CD14-positive monocyte (primary cell): ENCODE measurements around the gene SPNS3. TPM values are rescaled to one million over a fixed set of nuclear protein-coding genes. Genes with fewer than 3 reads are reported as not detected.

Source experiments
- DNase-seq, 3 donors: peaks; one replicate each; pipeline ENCODE4 v3.0.0-alpha.2; 2011 to 2022
- H2AFZ ChIP-seq: 2 replicates; pipeline ENCODE4 v1.6.0; 2012; ENCODE audit warnings: mild to moderate bottlenecking, low read depth, low read length, inconsistent platforms; ENCODE audit not compliant: insufficient read depth, poor library complexity, severe bottlenecking
- H3K27ac ChIP-seq, 2 donors: 1 replicate in 1 of 2; 2 replicates in 1 of 2; pipeline ENCODE4 v1.5.1; 2012 to 2013; ENCODE audit warnings: low read length in 2 of 2, control low read depth in 1 of 2, inconsistent platforms in 1 of 2, low read depth in 1 of 2, mild to moderate bottlenecking in 1 of 2
- H3K27me3 ChIP-seq, 2 donors: one replicate each; pipeline versions ENCODE4 v1.6.0 to v1.6.1; 2011 to 2013; ENCODE audit warnings: low read length in 2 of 2; ENCODE audit not compliant: control insufficient read depth in 2 of 2, insufficient read depth in 2 of 2
- H3K36me3 ChIP-seq, 2 donors: replicated peaks in 1 of 2; 1 replicate in 1 of 2; 2 replicates in 1 of 2; pipeline versions ENCODE4 v1.5.1 to v1.6.1; 2012 to 2013; ENCODE audit warnings: low read length in 2 of 2, control low read depth in 1 of 2, inconsistent platforms in 1 of 2, mild to moderate bottlenecking in 1 of 2; ENCODE audit not compliant: insufficient read depth in 2 of 2, control insufficient read depth in 1 of 2
- H3K4me1 ChIP-seq, 2 donors: 1 replicate in 1 of 2; 2 replicates in 1 of 2; pipeline versions ENCODE4 v1.5.1 to v1.6.1; 2012 to 2013; ENCODE audit warnings: low read length in 2 of 2, control low read depth in 1 of 2, inconsistent platforms in 1 of 2, mild to moderate bottlenecking in 1 of 2, moderate library complexity in 1 of 2; ENCODE audit not compliant: insufficient read depth in 2 of 2, control insufficient read depth in 1 of 2
- H3K4me2 ChIP-seq: replicated peaks from 2 replicates; pipeline ENCODE3; 2012; ENCODE audit warnings: low read length, moderate library complexity, mild to moderate bottlenecking; ENCODE audit not compliant: poor library complexity, severe bottlenecking; ENCODE audit errors: extremely low read depth
- H3K4me3 ChIP-seq, 3 experiments: fragments of 200-600 bp in 1 of 3; sonication (generic) in 1 of 3; replicated peaks in 1 of 3; 1 replicate in 2 of 3; 2 replicates in 1 of 3; pipeline ENCODE4 v1.5.1; 2011 to 2013; ENCODE audit warnings: low read length in 3 of 3, mild to moderate bottlenecking in 3 of 3, control low read depth in 2 of 3, low read depth in 2 of 3, inconsistent platforms in 1 of 3, moderate library complexity in 1 of 3
- H3K79me2 ChIP-seq: 2 replicates; pipeline ENCODE4 v1.6.0; 2012; ENCODE audit warnings: mild to moderate bottlenecking, control low read depth, inconsistent platforms, low read length, moderate library complexity; ENCODE audit not compliant: insufficient read depth
- H3K9ac ChIP-seq: 2 replicates; pipeline ENCODE4 v1.6.0; 2017; ENCODE audit warnings: low read length, mild to moderate bottlenecking; ENCODE audit not compliant: insufficient read depth, poor library complexity, severe bottlenecking
- H3K9me3 ChIP-seq, 2 donors: replicated peaks in 1 of 2; 1 replicate in 1 of 2; 2 replicates in 1 of 2; pipeline versions ENCODE4 v1.5.1 to v1.6.1; 2012 to 2013; ENCODE audit warnings: low read length in 2 of 2, control low read depth in 1 of 2; ENCODE audit not compliant: control insufficient read depth in 1 of 2, insufficient read depth in 1 of 2
- H4K20me1 ChIP-seq: 2 replicates; pipeline ENCODE4 v1.6.0; 2012; ENCODE audit warnings: mild to moderate bottlenecking, low read length, control low read depth, moderate library complexity; ENCODE audit not compliant: insufficient read depth
- H3K27ac Mint-ChIP-seq, 7 donors: one replicate each; pipeline ENCODE4 v1.8.0; 2020; ENCODE audit warnings: mild to moderate bottlenecking in 7 of 7, mixed read lengths in 7 of 7, moderate library complexity in 6 of 7, inconsistent platforms in 2 of 7
- H3K27me3 Mint-ChIP-seq, 3 donors: one replicate each; pipeline ENCODE4 v1.8.0; 2021 to 2022; ENCODE audit warnings: low read depth in 3 of 3, mild to moderate bottlenecking in 3 of 3, mixed read lengths in 3 of 3, moderate library complexity in 3 of 3, inconsistent platforms in 1 of 3
- H3K36me3 Mint-ChIP-seq, 2 donors: one replicate each; pipeline ENCODE4 v1.8.0; 2020; ENCODE audit warnings: mixed read lengths in 2 of 2, inconsistent platforms in 1 of 2, mild to moderate bottlenecking in 1 of 2
- H3K4me1 Mint-ChIP-seq: one replicate; pipeline ENCODE4 v1.8.0; 2020; ENCODE audit warnings: mild to moderate bottlenecking, mixed read lengths
- H3K4me3 Mint-ChIP-seq, 2 donors: one replicate each; pipeline ENCODE4 v1.8.0; 2020; ENCODE audit warnings: mild to moderate bottlenecking in 2 of 2, mixed read lengths in 2 of 2, moderate library complexity in 1 of 2
- H3K9me3 Mint-ChIP-seq, 7 donors: one replicate each; pipeline ENCODE4 v1.8.0; 2020 to 2022; ENCODE audit warnings: mixed read lengths in 7 of 7, mild to moderate bottlenecking in 6 of 7, moderate library complexity in 6 of 7, inconsistent platforms in 2 of 7
- CTCF ChIP-seq: fragments of 200-600 bp; IDR thresholded peaks from one replicate; pipeline ENCODE4 v1.8.0; 2022; ENCODE audit warnings: antibody characterized with exemption, mild to moderate bottlenecking
- whole genome bisulfite sequencing: methylation state at CpG from one replicate; pipeline ENCODE4 v1.1.5; 2013; ENCODE audit warnings: missing lambda C conversion rate; ENCODE audit not compliant: insufficient coverage; 5-methylcytosine and 5-hydroxymethylcytosine counted together
- intact Hi-C, 2 donors: fragments of 100-400 bp; cut with micrococcal nuclease; formaldehyde crosslinking; loops; one replicate each; pipeline versions ENCODE4 v1.15.0 to v1.15.1; 2023
- polyA plus RNA-seq, 3 donors: library from polyadenylated mRNA; depleted of rRNA in 1 of 3; unstranded in 2 of 3; stranded (reverse) in 1 of 3; fragments of 300-500 nt in 2 of 3; fragments of >200 nt in 1 of 3; fragmentation: Illumina TruSeq in 2 of 3; gene quantifications; 1 replicate in 2 of 3; 2 replicates in 1 of 3; pipeline ENCODE4 v1.2.3, GENCODE V29; 2012 to 2021

The SPNS3 gene
- polyA plus RNA-seq, 3 donors: 2.3 to 5.7 (median 4.5) TPM

- Histone ChIP-seq H4K20me1 (no peaks in the 10 kb centered on the region), H3K4me2 (no peak overlapping the region), H3K27me3 (no peaks in the 10 kb centered on the region), H3K36me3 (no peaks in the 10 kb centered on the region), H3K9ac (no peak overlapping the region), H3K79me2 (no peaks in the 10 kb centered on the region), H2AFZ (no peak overlapping the region), H3K4me3 (no peak overlapping the region), H3K27ac (no peak overlapping the region), H3K4me1 (peaks cover 9 to 12% of the 10 kb centered on the region in 2 donors), H3K9me3 (peaks cover 0 to under 1% of the 10 kb centered on the region in 2 donors)
- intact Hi-C loops: no loop called here
- H3K9me3 Mint-ChIP-seq: peaks cover 0 to 3% (median 1%) of the 10 kb centered on the region in 7 donors
- no peaks in the 10 kb centered on the region for H3K36me3 Mint-ChIP-seq
- H3K27me3 Mint-ChIP-seq: peaks cover 11 to 13% (median 13%) of the 10 kb centered on the region in 3 donors
- WGBS: no CpG with 5 or more reads among the region's 2 CpGs
- H3K27ac Mint-ChIP-seq: peak overlapping the region in 2 of 7 donors; percentile 38 to 68
- TF ChIP-seq CTCF: no peak
- H3K4me1 Mint-ChIP-seq: peaks cover 20% of the 10 kb centered on the region
- no peak for DNase-seq
- H3K4me3 Mint-ChIP-seq: no peak overlapping the region
Measured at GRCh38 chr17:4417129-4417667, 16.5 kb upstream of the SPNS3 start.

GRCh38 chr17:4420692-4421131 is 13.0 kb upstream of the SPNS3 start:
- Histone ChIP-seq H3K9me3 (peaks cover 0 to 5% of the 10 kb centered on the region in 2 donors), H3K79me2 (no peaks in the 10 kb centered on the region), H3K36me3 (no peaks in the 10 kb centered on the region), H3K4me2 (no peak overlapping the region), H3K4me1 (peaks cover 0 to 11% of the 10 kb centered on the region in 2 donors), H3K27me3 (no peaks in the 10 kb centered on the region), H2AFZ (peak overlapping the region; percentile 53), H3K27ac (no peak overlapping the region), H4K20me1 (no peaks in the 10 kb centered on the region), H3K4me3 (no peak overlapping the region), H3K9ac (no peak overlapping the region)
- Mint-ChIP-seq H3K4me1 (peaks cover 26% of the 10 kb centered on the region), H3K4me3 (peak overlapping the region in 1 of 2 donors; percentile 46), H3K27ac (no peak overlapping the region), H3K36me3 (no peaks in the 10 kb centered on the region), H3K27me3 (peaks cover 2 to 6% (median 5%) of the 10 kb centered on the region in 3 donors), H3K9me3 (peaks cover 0 to 7% (median 5%) of the 10 kb centered on the region in 7 donors)
- WGBS: 0% methylated on average over 5 of the region's 7 CpGs
- peak; percentile 59 to 76 (median 71) for DNase-seq
- intact Hi-C loops: loop anchor here in 1 of 2 donors (5.0 to 10.0 kb wide), 2 partner anchors 144 to 207 kb away; partner anchors contain the start of gene GGT6
- peak; percentile 93 for TF ChIP-seq CTCF
